Measurements from ENCODE around the gene IL15RA.

DNA sequence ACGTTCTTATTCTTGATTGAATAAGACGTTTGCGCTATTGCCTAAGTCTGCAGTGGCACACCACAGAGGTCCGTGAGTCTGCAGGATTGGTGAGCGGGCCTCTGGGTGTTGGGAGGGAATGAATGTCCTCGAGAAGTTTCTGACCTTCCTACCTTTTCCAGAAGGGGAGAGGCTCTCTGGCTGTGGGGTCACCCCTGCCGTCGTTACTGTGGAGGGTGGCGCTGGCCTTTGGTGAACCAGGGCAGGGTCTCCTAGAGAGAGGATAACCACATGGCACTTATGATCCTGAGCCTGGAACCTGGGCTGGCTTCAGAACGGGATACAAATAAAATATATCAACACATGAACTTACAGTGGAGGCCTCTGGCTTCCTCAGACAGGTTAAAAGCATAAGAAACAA, 13.8 kb downstream of the IL15RA start:
- no peak for TF ChIP-seq EZH2 (IDR thresholded peaks at IDR 0.05; ENCODE audit: insufficient read depth, poor library complexity, severe bottlenecking)
- TF ChIP-seq EZH2phosphoT487 (IDR thresholded peaks at IDR 0.05; ENCODE audit: insufficient read depth, low read depth) = no peak
